IMR-90 (cell line): Measurements from ENCODE around the gene LMAN2L. TPM values are rescaled to one million over a fixed set of nuclear protein-coding genes. Genes with fewer than 3 reads are reported as not detected.

ENCODE experiments used
- ATAC-seq: fragments of 200-7000 bp; cut with Tn5 transposase; 2 replicates; pipeline ENCODE4 v1.9.1; 2020; ENCODE audit warnings: low read depth, mild to moderate bottlenecking, moderate library complexity
- BruUV-seq: library from RNA; stranded (reverse); fragments of 400-500 nt; replicated peaks from 2 replicates; lab custom pipeline; 2021; lab: Mats Ljungman, UMichigan
- CTCF ChIA-PET: fragments of 300-600 bp; formaldehyde crosslinking; extraction: SDS; loops from one replicate; lab custom pipeline; 2021; ENCODE audit warnings: antibody characterized with exemption; lab: Yijun Ruan, JAX
- POLR2A ChIA-PET: fragments of 300-600 bp; sonication (Branson Sonifier 250); formaldehyde crosslinking; loops from one replicate; lab custom pipeline; 2022; ENCODE audit warnings: antibody characterized with exemption; ENCODE audit not compliant: unreplicated experiment; lab: Charles Lee
- DNase-seq: peaks from one replicate; pipeline ENCODE4 v3.0.0; 2013
- H2AFZ ChIP-seq: replicated peaks from 2 replicates; pipeline ENCODE3; 2013; ENCODE audit warnings: low read length, mild to moderate bottlenecking; ENCODE audit not compliant: poor library complexity
- H2AK5ac ChIP-seq: 2 replicates; pipeline ENCODE4 v1.6.1; 2013; ENCODE audit warnings: low read depth, low read length, inconsistent platforms
- H2AK9ac ChIP-seq: replicated peaks from 2 replicates; pipeline ENCODE3; 2013; ENCODE audit warnings: mild to moderate bottlenecking, low read depth, low read length, moderate library complexity; ENCODE audit not compliant: poor library complexity
- H2BK120ac ChIP-seq: 2 replicates; pipeline ENCODE4 v1.6.1; 2013; ENCODE audit warnings: low read depth, low read length, inconsistent platforms
- H2BK15ac ChIP-seq: 3 replicates; pipeline ENCODE4 v1.6.1; 2013; ENCODE audit warnings: low read depth, low read length, inconsistent platforms
- H2BK20ac ChIP-seq: 2 replicates; pipeline ENCODE4 v1.6.1; 2013; ENCODE audit warnings: low read depth, mild to moderate bottlenecking, inconsistent platforms, low read length, moderate library complexity
- H2BK5ac ChIP-seq: 2 replicates; pipeline ENCODE4 v1.6.1; 2013; ENCODE audit warnings: mild to moderate bottlenecking, low read depth, low read length, inconsistent platforms; ENCODE audit not compliant: poor library complexity, severe bottlenecking
- H3K14ac ChIP-seq: replicated peaks from 2 replicates; pipeline ENCODE4 v1.6.1; 2013; ENCODE audit warnings: low read depth, low read length, inconsistent platforms
- H3K18ac ChIP-seq: 2 replicates; pipeline ENCODE4 v1.6.1; 2013; ENCODE audit warnings: low read depth, low read length, control low read depth
- H3K23ac ChIP-seq: 2 replicates; pipeline ENCODE4 v1.6.1; 2013; ENCODE audit warnings: low read depth, low read length, inconsistent platforms
- H3K27ac ChIP-seq: 2 replicates; pipeline ENCODE4 v1.5.1; 2013; ENCODE audit warnings: mild to moderate bottlenecking, control low read depth, low read length; ENCODE audit not compliant: insufficient read depth
- H3K27me3 ChIP-seq: 2 replicates; pipeline ENCODE4 v1.6.1; 2013; ENCODE audit warnings: low read length; ENCODE audit not compliant: control insufficient read depth, insufficient read depth
- H3K36me3 ChIP-seq: 2 replicates; pipeline ENCODE4 v1.6.1; 2013; ENCODE audit warnings: low read length, mixed read lengths; ENCODE audit not compliant: control insufficient read depth, insufficient read depth
- H3K4ac ChIP-seq: 2 replicates; pipeline ENCODE4 v1.6.1; 2013; ENCODE audit warnings: low read depth, low read length, inconsistent platforms
- H3K4me1 ChIP-seq: 2 replicates; pipeline ENCODE4 v1.6.1; 2013; ENCODE audit warnings: low read length, mixed read lengths; ENCODE audit not compliant: control insufficient read depth, insufficient read depth
- H3K4me2 ChIP-seq: 2 replicates; pipeline ENCODE4 v1.6.1; 2013; ENCODE audit warnings: low read depth, mild to moderate bottlenecking, control low read depth, low read length, moderate library complexity
- H3K4me3 ChIP-seq: 2 replicates; pipeline ENCODE4 v1.5.1; 2013; ENCODE audit warnings: low read depth, mild to moderate bottlenecking, control low read depth, low read length, moderate library complexity; ENCODE audit not compliant: insufficient read depth
- H3K56ac ChIP-seq: 2 replicates; pipeline ENCODE4 v1.6.1; 2013; ENCODE audit warnings: low read length, inconsistent platforms; ENCODE audit not compliant: insufficient read depth; ENCODE audit errors: extremely low read depth
- H3K79me1 ChIP-seq, 2 experiments: 2 replicates each; pipeline ENCODE4 v1.6.1; 2013; ENCODE audit warnings: low read length in 2 of 2, inconsistent platforms in 1 of 2, low read depth in 1 of 2
- H3K9ac ChIP-seq: 2 replicates; pipeline ENCODE4 v1.6.1; 2013; ENCODE audit warnings: low read depth, low read length, control low read depth
- H3K9me1 ChIP-seq: 2 replicates; pipeline ENCODE4 v1.6.1; 2013; ENCODE audit warnings: low read length, inconsistent platforms; ENCODE audit not compliant: insufficient read depth
- H3K9me3 ChIP-seq: 2 replicates; pipeline ENCODE4 v1.6.1; 2013; ENCODE audit warnings: low read length; ENCODE audit not compliant: control insufficient read depth, insufficient read depth
- H4K20me1 ChIP-seq: 2 replicates; pipeline ENCODE4 v1.6.1; 2013; ENCODE audit warnings: low read length, inconsistent platforms; ENCODE audit not compliant: insufficient read depth
- H4K5ac ChIP-seq: 2 replicates; pipeline ENCODE4 v1.6.1; 2013; ENCODE audit warnings: mild to moderate bottlenecking, low read depth, low read length, control low read depth
- H4K8ac ChIP-seq, 2 experiments: 2 replicates each; pipeline ENCODE4 v1.6.1; 2013; ENCODE audit warnings: low read depth in 2 of 2, low read length in 2 of 2, control low read depth in 1 of 2, inconsistent platforms in 1 of 2
- H4K91ac ChIP-seq: 2 replicates; pipeline ENCODE4 v1.6.1; 2013; ENCODE audit warnings: low read depth, low read length, inconsistent platforms; ENCODE audit not compliant: insufficient read depth
- FOS ChIP-seq: fragments of 150-350 bp; IDR thresholded peaks from 2 replicates; pipeline ENCODE4 v1.6.1; 2016; ENCODE audit warnings: low read depth, low read length
- NFE2L2 ChIP-seq: fragments of 150-350 bp; IDR thresholded peaks from 2 replicates; pipeline ENCODE4 v1.6.1; 2016; ENCODE audit warnings: low read depth, mild to moderate bottlenecking, low read length
- RAD21 ChIP-seq: IDR thresholded peaks from 2 replicates; pipeline ENCODE4 v1.6.1; 2012; ENCODE audit warnings: low read length, improper control_type of control experiment
- RFX5 ChIP-seq: IDR thresholded peaks from 2 replicates; pipeline ENCODE4 v1.8.0; 2012; ENCODE audit warnings: low read depth, mild to moderate bottlenecking, low read length, moderate library complexity
- USF2 ChIP-seq: fragments of 150-350 bp; IDR thresholded peaks from 2 replicates; pipeline ENCODE4 v1.6.1; 2017; ENCODE audit warnings: mild to moderate bottlenecking, antibody characterized with exemption, low read length, low read depth
- WGBS, 2 experiments: methylation state at CpG; one replicate each; pipeline versions ENCODE4 v1.1.5 to v1.1.7; 2013; ENCODE audit warnings: missing lambda C conversion rate in 2 of 2; ENCODE audit not compliant: insufficient read length in 1 of 2; ENCODE audit errors: extremely low coverage in 2 of 2; 5-methylcytosine and 5-hydroxymethylcytosine counted together
- dilution Hi-C: fragments of 300-500 bp; cut with HindIII; formaldehyde crosslinking; loops from one replicate; pipeline ENCODE4 v1.14.3; 2018; ENCODE audit warnings: low sequenced_read_pairs; ENCODE audit not compliant: unreplicated experiment
- in situ Hi-C: fragments of 300-500 bp; cut with MboI; formaldehyde crosslinking; loops from 3 replicates; pipeline ENCODE4 v1.14.3; 2019; ENCODE audit warnings: low sequenced_read_pairs, inconsistent platforms, mixed read lengths
- intact Hi-C: fragments of 100-400 bp; cut with micrococcal nuclease; formaldehyde crosslinking; loops from 2 replicates; pipeline ENCODE4 v1.10.0; 2022
- polyA plus RNA-seq, 3 experiments: library from polyadenylated mRNA; depleted of rRNA; stranded (reverse); fragments of >200 nt; gene quantifications; 2 replicates each; pipeline ENCODE4 v1.2.3, GENCODE V29; 2012; ENCODE audit warnings: low replicate concordance in 1 of 3
- total RNA-seq: library from RNA; depleted of rRNA; stranded (reverse); fragments of >200 nt; gene quantifications from 2 replicates; pipeline ENCODE4 v1.2.3, GENCODE V29; 2012

The LMAN2L gene
- total and polyA plus RNA-seq, 2 of the 4 experiments (the other 2 are of a cell fraction): 22.5 to 22.9 TPM

DNA sequence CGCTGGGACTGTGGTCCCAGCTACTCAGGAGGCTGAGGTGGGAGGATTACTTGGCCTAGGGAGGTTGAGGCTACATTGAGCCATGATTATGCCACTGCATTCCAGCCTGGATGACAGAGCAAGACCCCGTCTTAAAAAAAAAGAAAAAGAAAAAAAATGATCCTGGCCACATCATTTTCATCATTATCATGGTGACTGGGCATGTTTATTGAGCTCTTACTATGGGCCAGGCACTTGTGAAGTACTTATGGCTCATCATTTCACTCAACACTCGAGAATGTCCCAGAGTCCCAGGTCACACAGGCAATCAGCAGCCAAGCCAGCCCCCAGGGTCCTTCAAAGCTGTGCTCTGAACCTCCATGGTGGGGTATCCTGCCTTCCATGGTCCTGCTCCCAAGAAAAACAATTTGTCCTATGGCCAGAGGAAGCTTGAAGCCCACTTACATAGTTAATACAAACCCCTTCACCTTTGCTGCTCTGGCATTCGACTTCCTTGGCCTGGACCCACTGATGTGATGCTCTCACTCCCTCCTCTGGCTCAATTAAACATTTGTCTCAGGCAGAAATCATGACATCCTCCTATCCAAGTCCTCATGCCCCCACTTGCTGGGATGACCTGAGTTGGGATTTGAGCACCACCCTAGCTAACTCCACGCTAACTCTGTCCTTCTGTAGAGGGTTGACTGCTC lies 17.1 kb upstream of the LMAN2L start:
- Histone ChIP-seq H2AK5ac (no peak overlapping the region), H3K4me1 (peaks cover 10% of the 10 kb centered on the region), H3K4ac (no peak overlapping the region), H4K91ac (no peak overlapping the region), H3K9me1 (peaks cover 6% of the 10 kb centered on the region; the same call in 1 of the 2 replicates), H3K9ac (no peak overlapping the region), H3K4me3 (no peak overlapping the region), H3K79me1 (peaks cover 9 to 10% of the 10 kb centered on the region in 2 experiments; a peak in 3 of 4 replicates), H3K9me3 (no peaks in the 10 kb centered on the region), H2BK20ac (no peak overlapping the region), H2AK9ac (no peak overlapping the region), H3K36me3 (no peaks in the 10 kb centered on the region), H3K23ac (no peak overlapping the region), H3K27me3 (no peaks in the 10 kb centered on the region), H2BK15ac (no peak overlapping the region), H2BK120ac (no peak overlapping the region), H4K20me1 (no peaks in the 10 kb centered on the region), H2BK5ac (no peak overlapping the region), H3K14ac (no peak overlapping the region), H4K5ac (no peak overlapping the region), H3K4me2 (no peak overlapping the region), H4K8ac (no peak overlapping the region), H3K56ac (no peak overlapping the region), H2AFZ (no peak overlapping the region), H3K18ac (no peak overlapping the region), H3K27ac (no peak overlapping the region)
- in situ Hi-C loops: no loop called here
- ChIA-PET CTCF (no interaction called here), POLR2A (no interaction called here)
- no peak for TF ChIP-seq FOS
- no peak for TF ChIP-seq RAD21
- peak; percentile 63 for TF ChIP-seq NFE2L2
- TF ChIP-seq RFX5: no peak
- TF ChIP-seq USF2: no peak
- ATAC-seq: no peak
- 83% methylated on average over 3 of the region's 5 CpGs; no CpG with 5 or more reads in 1 of the 2 experiments for WGBS, 2 experiments
- BruUV-seq: no TSS peak
- no peak for DNase-seq
- intact Hi-C loops: no loop called here
- dilution Hi-C loops: no loop called here
